ENCODE measurements around the gene TYMS.

TYMS gene

DNA sequence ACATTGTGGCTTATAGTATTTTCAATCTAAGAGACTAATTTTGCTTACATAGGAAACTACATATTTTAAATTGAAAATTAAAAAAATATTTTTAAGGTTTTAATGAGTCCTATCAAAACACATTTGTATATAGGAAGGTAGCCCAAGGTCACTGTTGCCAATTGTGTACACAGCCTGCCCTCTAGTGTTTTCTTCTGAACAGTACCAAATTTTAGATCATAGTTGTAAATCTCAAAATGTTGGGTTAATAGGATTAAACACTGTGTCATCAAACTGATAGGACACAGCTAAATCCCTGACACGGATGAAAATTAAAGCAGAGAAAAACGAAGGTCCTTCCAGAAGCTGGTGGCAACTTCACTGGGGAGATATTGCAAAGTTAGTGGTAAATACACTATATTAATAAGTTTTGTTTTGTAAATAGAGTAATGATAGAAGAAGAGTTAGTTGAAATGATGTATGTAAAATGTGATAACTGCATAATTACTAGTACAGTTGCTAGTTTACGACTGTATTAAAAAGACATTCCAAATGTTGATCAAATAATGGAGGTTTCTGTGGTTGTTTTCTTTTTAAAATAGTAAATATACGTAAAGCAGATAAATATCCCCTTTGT lies 41.0 kb upstream of the TYMS start:
- TF ChIP-seq ESRRG (CRISPR knock-in tag; IDR thresholded peaks at IDR 0.05) (no peak), RARB (CRISPR knock-in tag; IDR thresholded peaks at IDR 0.05) (no peak), ZFP3 (CRISPR knock-in tag; IDR thresholded peaks at IDR 0.05) (no peak), SNAI2 (CRISPR knock-in tag; IDR thresholded peaks at IDR 0.05) (no peak), TCF4 (CRISPR knock-in tag; IDR thresholded peaks at IDR 0.05; ENCODE audit: borderline replicate concordance) (no peak), TOX (CRISPR knock-in tag; IDR thresholded peaks at IDR 0.05; ENCODE audit: borderline replicate concordance) (no peak), PPARA (CRISPR knock-in tag; IDR thresholded peaks at IDR 0.05; ENCODE audit: borderline replicate concordance) (no peak), GLIS3 (CRISPR knock-in tag; IDR thresholded peaks at IDR 0.05) (no peak), ZFP30 (CRISPR knock-in tag; IDR thresholded peaks at IDR 0.05) (no peak)
- TF ChIP-seq, protein P1, sequence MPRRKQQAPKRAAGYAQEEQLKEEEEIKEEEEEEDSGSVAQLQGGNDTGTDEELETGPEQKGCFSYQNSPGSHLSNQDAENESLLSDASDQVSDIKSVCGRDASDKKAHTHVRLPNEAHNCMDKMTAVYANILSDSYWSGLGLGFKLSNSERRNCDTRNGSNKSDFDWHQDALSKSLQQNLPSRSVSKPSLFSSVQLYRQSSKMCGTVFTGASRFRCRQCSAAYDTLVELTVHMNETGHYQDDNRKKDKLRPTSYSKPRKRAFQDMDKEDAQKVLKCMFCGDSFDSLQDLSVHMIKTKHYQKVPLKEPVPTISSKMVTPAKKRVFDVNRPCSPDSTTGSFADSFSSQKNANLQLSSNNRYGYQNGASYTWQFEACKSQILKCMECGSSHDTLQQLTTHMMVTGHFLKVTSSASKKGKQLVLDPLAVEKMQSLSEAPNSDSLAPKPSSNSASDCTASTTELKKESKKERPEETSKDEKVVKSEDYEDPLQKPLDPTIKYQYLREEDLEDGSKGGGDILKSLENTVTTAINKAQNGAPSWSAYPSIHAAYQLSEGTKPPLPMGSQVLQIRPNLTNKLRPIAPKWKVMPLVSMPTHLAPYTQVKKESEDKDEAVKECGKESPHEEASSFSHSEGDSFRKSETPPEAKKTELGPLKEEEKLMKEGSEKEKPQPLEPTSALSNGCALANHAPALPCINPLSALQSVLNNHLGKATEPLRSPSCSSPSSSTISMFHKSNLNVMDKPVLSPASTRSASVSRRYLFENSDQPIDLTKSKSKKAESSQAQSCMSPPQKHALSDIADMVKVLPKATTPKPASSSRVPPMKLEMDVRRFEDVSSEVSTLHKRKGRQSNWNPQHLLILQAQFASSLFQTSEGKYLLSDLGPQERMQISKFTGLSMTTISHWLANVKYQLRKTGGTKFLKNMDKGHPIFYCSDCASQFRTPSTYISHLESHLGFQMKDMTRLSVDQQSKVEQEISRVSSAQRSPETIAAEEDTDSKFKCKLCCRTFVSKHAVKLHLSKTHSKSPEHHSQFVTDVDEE (CRISPR knock-in tag; IDR thresholded peaks at IDR 0.05), result no peak
- ATAC-seq, result peak; percentile 84

DNA sequence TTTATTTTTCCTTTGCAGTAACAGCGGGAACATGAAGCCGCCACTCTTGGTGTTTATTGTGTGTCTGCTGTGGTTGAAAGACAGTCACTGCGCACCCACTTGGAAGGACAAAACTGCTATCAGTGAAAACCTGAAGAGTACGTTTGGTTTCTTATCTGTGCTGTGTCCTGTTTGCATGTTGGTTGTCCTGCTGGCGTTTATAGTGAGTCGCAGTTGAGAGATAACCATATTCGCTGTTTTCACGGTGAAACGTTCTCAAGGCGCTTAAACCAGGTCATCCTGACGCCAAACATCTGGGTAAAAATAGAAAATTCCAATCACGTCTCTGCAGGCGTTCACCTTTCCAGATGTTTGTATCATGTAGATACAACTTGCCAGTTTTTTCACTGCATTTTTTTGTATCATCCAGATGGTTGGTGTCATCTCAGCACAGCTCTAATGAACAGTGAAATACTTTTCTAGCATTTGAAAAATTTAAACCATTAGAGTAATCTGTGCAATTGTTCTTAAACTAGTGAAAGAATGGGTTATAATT lies 39.4 kb upstream of the TYMS start:
- no peak for TF ChIP-seq TCF4 (CRISPR knock-in tag; IDR thresholded peaks at IDR 0.05; ENCODE audit: borderline replicate concordance)
- TF ChIP-seq, protein P1 (CRISPR knock-in tag; IDR thresholded peaks at IDR 0.05), result no peak
- TF ChIP-seq ZNF8 (CRISPR knock-in tag; IDR thresholded peaks at IDR 0.05), result no peak
- TF ChIP-seq, protein P2, sequence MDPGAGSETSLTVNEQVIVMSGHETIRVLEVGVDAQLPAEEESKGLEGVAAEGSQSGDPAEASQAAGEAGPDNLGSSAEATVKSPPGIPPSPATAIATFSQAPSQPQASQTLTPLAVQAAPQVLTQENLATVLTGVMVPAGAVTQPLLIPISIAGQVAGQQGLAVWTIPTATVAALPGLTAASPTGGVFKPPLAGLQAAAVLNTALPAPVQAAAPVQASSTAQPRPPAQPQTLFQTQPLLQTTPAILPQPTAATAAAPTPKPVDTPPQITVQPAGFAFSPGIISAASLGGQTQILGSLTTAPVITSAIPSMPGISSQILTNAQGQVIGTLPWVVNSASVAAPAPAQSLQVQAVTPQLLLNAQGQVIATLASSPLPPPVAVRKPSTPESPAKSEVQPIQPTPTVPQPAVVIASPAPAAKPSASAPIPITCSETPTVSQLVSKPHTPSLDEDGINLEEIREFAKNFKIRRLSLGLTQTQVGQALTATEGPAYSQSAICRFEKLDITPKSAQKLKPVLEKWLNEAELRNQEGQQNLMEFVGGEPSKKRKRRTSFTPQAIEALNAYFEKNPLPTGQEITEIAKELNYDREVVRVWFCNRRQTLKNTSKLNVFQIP (CRISPR knock-in tag; IDR thresholded peaks at IDR 0.05; ENCODE audit: borderline replicate concordance, low read depth), result no peak
- TF ChIP-seq RARB (CRISPR knock-in tag; IDR thresholded peaks at IDR 0.05), result no peak
- TF ChIP-seq, protein P3, sequence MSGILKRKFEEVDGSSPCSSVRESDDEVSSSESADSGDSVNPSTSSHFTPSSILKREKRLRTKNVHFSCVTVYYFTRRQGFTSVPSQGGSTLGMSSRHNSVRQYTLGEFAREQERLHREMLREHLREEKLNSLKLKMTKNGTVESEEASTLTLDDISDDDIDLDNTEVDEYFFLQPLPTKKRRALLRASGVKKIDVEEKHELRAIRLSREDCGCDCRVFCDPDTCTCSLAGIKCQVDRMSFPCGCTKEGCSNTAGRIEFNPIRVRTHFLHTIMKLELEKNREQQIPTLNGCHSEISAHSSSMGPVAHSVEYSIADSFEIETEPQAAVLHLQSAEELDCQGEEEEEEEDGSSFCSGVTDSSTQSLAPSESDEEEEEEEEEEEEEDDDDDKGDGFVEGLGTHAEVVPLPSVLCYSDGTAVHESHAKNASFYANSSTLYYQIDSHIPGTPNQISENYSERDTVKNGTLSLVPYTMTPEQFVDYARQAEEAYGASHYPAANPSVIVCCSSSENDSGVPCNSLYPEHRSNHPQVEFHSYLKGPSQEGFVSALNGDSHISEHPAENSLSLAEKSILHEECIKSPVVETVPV (CRISPR knock-in tag; IDR thresholded peaks at IDR 0.05), result no peak
- no peak for TF ChIP-seq SNAI2 (CRISPR knock-in tag; IDR thresholded peaks at IDR 0.05)
- no peak for TF ChIP-seq ESRRG (CRISPR knock-in tag; IDR thresholded peaks at IDR 0.05)
- no peak for TF ChIP-seq ZC3H10 (CRISPR knock-in tag; IDR thresholded peaks at IDR 0.05)
- no peak for TF ChIP-seq ARNTL (CRISPR knock-in tag; IDR thresholded peaks at IDR 0.05; ENCODE audit: borderline replicate concordance, low read depth)
- TF ChIP-seq, protein P4, sequence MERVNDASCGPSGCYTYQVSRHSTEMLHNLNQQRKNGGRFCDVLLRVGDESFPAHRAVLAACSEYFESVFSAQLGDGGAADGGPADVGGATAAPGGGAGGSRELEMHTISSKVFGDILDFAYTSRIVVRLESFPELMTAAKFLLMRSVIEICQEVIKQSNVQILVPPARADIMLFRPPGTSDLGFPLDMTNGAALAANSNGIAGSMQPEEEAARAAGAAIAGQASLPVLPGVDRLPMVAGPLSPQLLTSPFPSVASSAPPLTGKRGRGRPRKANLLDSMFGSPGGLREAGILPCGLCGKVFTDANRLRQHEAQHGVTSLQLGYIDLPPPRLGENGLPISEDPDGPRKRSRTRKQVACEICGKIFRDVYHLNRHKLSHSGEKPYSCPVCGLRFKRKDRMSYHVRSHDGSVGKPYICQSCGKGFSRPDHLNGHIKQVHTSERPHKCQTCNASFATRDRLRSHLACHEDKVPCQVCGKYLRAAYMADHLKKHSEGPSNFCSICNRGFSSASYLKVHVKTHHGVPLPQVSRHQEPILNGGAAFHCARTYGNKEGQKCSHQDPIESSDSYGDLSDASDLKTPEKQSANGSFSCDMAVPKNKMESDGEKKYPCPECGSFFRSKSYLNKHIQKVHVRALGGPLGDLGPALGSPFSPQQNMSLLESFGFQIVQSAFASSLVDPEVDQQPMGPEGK (CRISPR knock-in tag; IDR thresholded peaks at IDR 0.05; ENCODE audit: borderline replicate concordance), result no peak
- no peak for TF ChIP-seq ZFP3 (CRISPR knock-in tag; IDR thresholded peaks at IDR 0.05)
- no peak for TF ChIP-seq ZFP30 (CRISPR knock-in tag; IDR thresholded peaks at IDR 0.05)
- TF ChIP-seq ISL1 (CRISPR knock-in tag; IDR thresholded peaks at IDR 0.05), result no peak
- TF ChIP-seq GLIS3 (CRISPR knock-in tag; IDR thresholded peaks at IDR 0.05), result no peak
- no peak for TF ChIP-seq OSR1 (CRISPR knock-in tag; IDR thresholded peaks at IDR 0.05)
- no peak for TF ChIP-seq TOX (CRISPR knock-in tag; IDR thresholded peaks at IDR 0.05; ENCODE audit: borderline replicate concordance)
- TF ChIP-seq, protein P5, sequence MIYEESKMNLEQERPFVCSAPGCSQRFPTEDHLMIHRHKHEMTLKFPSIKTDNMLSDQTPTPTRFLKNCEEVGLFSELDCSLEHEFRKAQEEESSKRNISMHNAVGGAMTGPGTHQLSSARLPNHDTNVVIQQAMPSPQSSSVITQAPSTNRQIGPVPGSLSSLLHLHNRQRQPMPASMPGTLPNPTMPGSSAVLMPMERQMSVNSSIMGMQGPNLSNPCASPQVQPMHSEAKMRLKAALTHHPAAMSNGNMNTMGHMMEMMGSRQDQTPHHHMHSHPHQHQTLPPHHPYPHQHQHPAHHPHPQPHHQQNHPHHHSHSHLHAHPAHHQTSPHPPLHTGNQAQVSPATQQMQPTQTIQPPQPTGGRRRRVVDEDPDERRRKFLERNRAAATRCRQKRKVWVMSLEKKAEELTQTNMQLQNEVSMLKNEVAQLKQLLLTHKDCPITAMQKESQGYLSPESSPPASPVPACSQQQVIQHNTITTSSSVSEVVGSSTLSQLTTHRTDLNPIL (CRISPR knock-in tag; IDR thresholded peaks at IDR 0.05; ENCODE audit: low read depth), result no peak
- TF ChIP-seq ZNF70 (CRISPR knock-in tag; IDR thresholded peaks at IDR 0.05), result no peak
- TF ChIP-seq PPARA (CRISPR knock-in tag; IDR thresholded peaks at IDR 0.05; ENCODE audit: borderline replicate concordance), result no peak
- no peak for ATAC-seq
